ENCODE data around the gene ENOX2.

ENOX2 gene

DNA sequence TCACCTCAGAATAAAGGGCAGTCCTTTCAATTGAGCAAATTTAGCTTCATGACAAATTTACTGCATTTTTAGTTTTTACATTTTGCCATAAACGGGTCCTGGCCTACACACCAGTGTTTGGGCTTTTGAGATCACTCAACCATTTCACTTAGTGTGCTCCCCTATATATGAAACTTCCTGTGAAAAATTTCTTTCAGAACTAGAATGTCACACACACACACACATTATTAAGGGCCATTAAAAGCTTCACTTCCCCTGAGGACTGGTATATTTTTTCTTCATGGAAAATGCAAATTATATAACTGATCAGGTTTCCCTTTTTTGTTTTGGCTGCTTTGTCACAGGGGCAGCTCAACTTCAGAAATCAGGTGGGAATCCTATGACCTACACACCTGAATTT is 206.5 kb downstream of the ENOX2 start:
- peaks cover 4% of the 10 kb centered on the region for H3K27me3 ChIP-seq (replicated peaks; ENCODE audit: control insufficient read depth, insufficient read depth, low read length)
- no peaks in the 10 kb centered on the region for H3K4me1 ChIP-seq (ENCODE audit: control insufficient read depth, insufficient read depth, low read length)
- DNase-seq (ENCODE audit: low read depth): no peak
- no peak overlapping the region for H3K4me3 ChIP-seq (ENCODE audit: low read length)
- no peaks in the 10 kb centered on the region for H3K36me3 ChIP-seq (ENCODE audit: control insufficient read depth, insufficient read depth, low read length, severe bottlenecking)
- no peak overlapping the region for H3K9ac ChIP-seq (ENCODE audit: low read length)
- no peaks in the 10 kb centered on the region for H3K9me3 ChIP-seq (ENCODE audit: control insufficient read depth, low read length)

DNA sequence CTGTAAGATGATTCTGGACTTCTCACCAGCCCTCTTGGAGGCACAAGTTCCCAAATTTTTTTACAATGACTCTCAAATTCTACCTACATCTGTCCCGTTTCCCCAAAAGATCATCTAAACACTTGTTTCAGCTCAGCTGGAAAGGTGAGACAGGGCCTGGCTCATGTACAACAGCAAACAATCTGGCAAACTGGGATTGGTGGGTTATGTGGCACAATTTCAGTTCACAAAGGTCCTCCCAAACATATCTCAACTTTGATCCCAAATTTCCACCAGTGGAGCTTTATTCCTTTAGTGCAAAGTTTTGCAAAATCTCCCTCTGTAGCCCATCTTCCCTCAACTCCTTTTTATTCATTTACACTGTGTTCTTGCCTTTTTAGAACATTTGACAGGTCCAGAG is 207.1 kb downstream of the ENOX2 start:
- no peak overlapping the region for H3K9ac ChIP-seq (ENCODE audit: low read length)
- DNase-seq (ENCODE audit: low read depth): no peak
- H3K36me3 ChIP-seq (ENCODE audit: control insufficient read depth, insufficient read depth, low read length, severe bottlenecking): no peaks in the 10 kb centered on the region
- no peaks in the 10 kb centered on the region for H3K4me1 ChIP-seq (ENCODE audit: control insufficient read depth, insufficient read depth, low read length)
- peaks cover 3% of the 10 kb centered on the region for H3K27me3 ChIP-seq (replicated peaks; ENCODE audit: control insufficient read depth, insufficient read depth, low read length)
- no peaks in the 10 kb centered on the region for H3K9me3 ChIP-seq (ENCODE audit: control insufficient read depth, low read length)
- H3K4me3 ChIP-seq (ENCODE audit: low read length): no peak overlapping the region

DNA sequence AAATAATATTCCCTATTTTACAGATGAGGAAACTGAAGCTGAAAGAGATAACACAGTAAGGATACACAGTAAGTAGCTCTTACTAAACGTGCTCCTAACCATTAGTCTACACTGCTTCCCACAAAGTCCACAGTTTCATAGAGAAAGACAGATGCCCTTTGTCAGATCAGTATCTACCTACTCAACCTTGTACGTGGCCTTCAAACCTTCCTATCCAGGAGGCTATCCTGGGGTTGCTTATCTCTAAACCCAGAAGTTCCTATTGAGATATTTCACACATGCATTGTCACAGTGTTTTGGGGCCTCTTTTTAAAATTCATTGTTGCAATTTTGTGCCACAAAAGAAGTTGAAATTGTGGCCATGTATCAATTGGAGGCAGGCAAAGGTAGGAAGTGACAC is 208.0 kb downstream of the ENOX2 start:
- DNase-seq (ENCODE audit: low read depth): no peak
- Histone ChIP-seq H3K9ac (ENCODE audit: low read length) (no peak overlapping the region), H3K4me1 (ENCODE audit: control insufficient read depth, insufficient read depth, low read length) (no peaks in the 10 kb centered on the region), H3K27me3 (replicated peaks; ENCODE audit: control insufficient read depth, insufficient read depth, low read length) (no peaks in the 10 kb centered on the region), H3K4me3 (ENCODE audit: low read length) (no peak overlapping the region), H3K36me3 (ENCODE audit: control insufficient read depth, insufficient read depth, low read length, severe bottlenecking) (no peaks in the 10 kb centered on the region), H3K9me3 (ENCODE audit: control insufficient read depth, low read length) (no peaks in the 10 kb centered on the region)

DNA sequence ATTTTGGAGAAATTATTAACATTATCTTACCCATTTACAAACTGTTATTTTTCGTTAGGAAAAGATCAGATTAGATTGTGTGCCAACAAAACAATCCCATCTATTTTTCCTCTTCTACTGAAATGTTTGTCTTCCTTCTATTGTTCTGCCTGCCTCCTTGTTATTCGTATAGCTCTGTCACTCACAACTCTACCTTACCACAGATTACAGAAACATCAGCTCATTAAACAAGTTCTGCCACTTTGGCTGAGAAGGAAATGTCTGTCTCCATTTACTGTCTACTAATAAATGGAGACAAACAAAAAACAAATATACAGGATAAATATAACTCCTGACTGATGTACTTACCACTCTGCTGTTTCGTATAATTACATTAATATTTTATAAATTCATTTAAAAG is 211.4 kb downstream of the ENOX2 start:
- no peak overlapping the region for H3K4me3 ChIP-seq (ENCODE audit: low read length)
- no peak overlapping the region for H3K9ac ChIP-seq (ENCODE audit: low read length)
- H3K9me3 ChIP-seq (ENCODE audit: control insufficient read depth, low read length): no peaks in the 10 kb centered on the region
- peaks cover 14% of the 10 kb centered on the region for H3K36me3 ChIP-seq (ENCODE audit: control insufficient read depth, insufficient read depth, low read length, severe bottlenecking)
- H3K4me1 ChIP-seq (ENCODE audit: control insufficient read depth, insufficient read depth, low read length): no peaks in the 10 kb centered on the region
- no peak for DNase-seq (ENCODE audit: low read depth)
- peaks cover 2% of the 10 kb centered on the region for H3K27me3 ChIP-seq (replicated peaks; ENCODE audit: control insufficient read depth, insufficient read depth, low read length)

DNA sequence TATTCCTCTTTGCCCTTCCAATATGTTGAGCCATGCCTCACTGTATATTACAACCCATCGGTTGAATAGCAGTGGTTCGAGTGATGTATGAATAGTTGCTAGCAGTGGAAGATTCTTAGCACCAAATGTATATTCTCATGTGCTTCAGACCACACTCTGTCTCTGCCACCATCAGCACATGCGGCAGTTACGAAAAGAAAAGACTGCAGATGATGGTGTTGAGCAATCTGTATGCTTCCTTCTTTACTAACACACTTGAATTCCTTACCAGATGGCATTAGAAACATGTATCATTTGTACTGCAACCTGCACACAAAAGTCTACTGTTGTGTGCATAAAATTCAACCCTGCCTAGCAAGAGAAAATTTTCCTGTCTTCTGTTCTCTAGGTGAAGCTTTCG is 214.6 kb downstream of the ENOX2 start:
- Histone ChIP-seq H3K9me3 (ENCODE audit: control insufficient read depth, low read length) (no peaks in the 10 kb centered on the region), H3K4me1 (ENCODE audit: control insufficient read depth, insufficient read depth, low read length) (no peaks in the 10 kb centered on the region), H3K27me3 (replicated peaks; ENCODE audit: control insufficient read depth, insufficient read depth, low read length) (peaks cover 2% of the 10 kb centered on the region), H3K36me3 (ENCODE audit: control insufficient read depth, insufficient read depth, low read length, severe bottlenecking) (peaks cover 14% of the 10 kb centered on the region), H3K9ac (ENCODE audit: low read length) (no peak overlapping the region), H3K4me3 (ENCODE audit: low read length) (no peak overlapping the region)
- DNase-seq (ENCODE audit: low read depth): no peak

DNA sequence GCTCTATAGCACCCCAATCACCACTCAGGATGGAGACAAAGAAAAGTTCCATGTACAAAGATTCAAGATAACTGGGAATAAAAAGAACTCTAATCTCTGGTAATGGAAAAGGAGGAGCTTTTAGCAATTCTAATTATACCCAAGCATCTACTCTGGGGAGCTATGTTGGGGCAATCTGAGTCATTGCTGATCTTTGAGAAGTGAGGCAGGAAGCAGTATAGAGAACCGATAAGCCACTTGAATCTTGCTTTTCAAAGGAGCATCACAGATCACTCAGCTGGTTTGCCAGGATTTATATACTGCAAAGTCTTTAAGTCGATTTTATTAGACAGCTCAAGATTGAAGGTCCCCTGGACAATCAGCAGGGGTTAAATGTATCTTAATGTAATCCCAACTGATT is 220.0 kb downstream of the ENOX2 start:
- Histone ChIP-seq H3K9ac (ENCODE audit: low read length) (no peak overlapping the region), H3K27me3 (replicated peaks; ENCODE audit: control insufficient read depth, insufficient read depth, low read length) (peaks cover 2% of the 10 kb centered on the region), H3K4me1 (ENCODE audit: control insufficient read depth, insufficient read depth, low read length) (peaks cover 17% of the 10 kb centered on the region), H3K4me3 (ENCODE audit: low read length) (no peak overlapping the region), H3K9me3 (ENCODE audit: control insufficient read depth, low read length) (no peaks in the 10 kb centered on the region), H3K36me3 (ENCODE audit: control insufficient read depth, insufficient read depth, low read length, severe bottlenecking) (peaks cover 8% of the 10 kb centered on the region)
- no peak for DNase-seq (ENCODE audit: low read depth)

DNA sequence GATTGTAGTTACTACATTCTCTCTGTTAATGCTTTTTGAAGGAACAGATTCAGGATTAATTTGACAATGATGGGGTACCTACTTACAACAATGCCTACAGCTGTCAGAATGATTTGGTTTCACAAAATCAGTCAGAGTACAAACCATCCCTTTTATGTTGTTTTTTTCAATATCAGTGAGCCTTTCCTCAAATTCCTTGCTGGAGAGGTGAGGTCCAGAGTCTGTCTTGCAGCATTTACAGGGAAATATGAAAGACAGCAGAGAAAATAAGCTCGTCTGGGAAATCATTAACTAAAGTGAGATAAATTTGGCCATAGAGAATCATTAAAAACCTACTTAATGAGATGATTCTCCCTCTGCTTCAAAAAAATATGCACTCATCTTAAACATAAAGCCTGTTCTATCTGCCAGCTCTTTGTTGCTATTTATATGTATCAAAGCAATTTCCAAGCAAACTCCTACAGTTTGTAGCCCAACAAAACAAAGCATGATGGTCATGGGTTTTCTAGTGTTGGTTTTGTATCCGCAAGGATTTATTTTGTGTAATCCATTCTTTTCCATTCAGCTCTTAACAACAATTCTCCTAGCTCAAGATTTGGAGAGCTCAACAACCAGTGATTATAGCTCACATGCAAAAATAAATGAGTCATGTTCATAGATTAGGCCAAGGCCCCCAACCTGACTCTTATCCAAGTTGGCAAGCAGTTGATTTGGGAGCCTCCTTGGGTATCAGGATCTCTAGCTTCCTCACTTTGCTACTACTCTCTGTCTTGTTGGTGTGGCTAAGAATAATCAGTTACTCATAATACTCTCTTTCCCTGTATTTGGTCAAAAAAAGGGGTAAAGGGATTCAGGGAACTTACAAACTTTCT is 222.6 kb downstream of the ENOX2 start:
- H3K4me3 ChIP-seq (ENCODE audit: low read length): no peak overlapping the region
- no peaks in the 10 kb centered on the region for H3K36me3 ChIP-seq (ENCODE audit: control insufficient read depth, insufficient read depth, low read length, severe bottlenecking)
- DNase-seq (ENCODE audit: low read depth): no peak
- peaks cover 17% of the 10 kb centered on the region for H3K4me1 ChIP-seq (ENCODE audit: control insufficient read depth, insufficient read depth, low read length)
- no peak overlapping the region for H3K9ac ChIP-seq (ENCODE audit: low read length)
- no peaks in the 10 kb centered on the region for H3K27me3 ChIP-seq (replicated peaks; ENCODE audit: control insufficient read depth, insufficient read depth, low read length)
- no peaks in the 10 kb centered on the region for H3K9me3 ChIP-seq (ENCODE audit: control insufficient read depth, low read length)

DNA sequence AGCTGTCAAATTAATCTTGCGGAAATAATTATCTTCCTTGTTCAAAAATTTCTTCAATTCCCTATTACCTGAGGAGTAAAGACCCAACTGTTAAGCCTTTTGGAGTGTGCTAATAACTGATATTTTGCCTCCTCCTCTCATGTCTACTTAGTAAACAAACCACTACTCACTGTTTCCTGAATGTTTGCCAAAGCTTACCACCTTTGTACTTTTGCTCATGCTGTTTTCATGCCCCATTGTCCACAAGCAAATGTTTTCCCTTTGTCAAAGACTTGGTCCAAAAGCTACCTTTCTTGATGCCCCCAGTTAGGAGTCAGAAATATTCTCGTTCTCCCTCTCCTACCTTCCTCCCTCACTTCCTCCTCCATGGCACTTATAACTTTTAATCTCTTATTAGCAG is 226.1 kb downstream of the ENOX2 start:
- H3K9ac ChIP-seq (ENCODE audit: low read length): no peak overlapping the region
- no peak for DNase-seq (ENCODE audit: low read depth)
- H3K4me3 ChIP-seq (ENCODE audit: low read length): no peak overlapping the region
- peaks cover 14% of the 10 kb centered on the region for H3K4me1 ChIP-seq (ENCODE audit: control insufficient read depth, insufficient read depth, low read length)
- H3K36me3 ChIP-seq (ENCODE audit: control insufficient read depth, insufficient read depth, low read length, severe bottlenecking): no peaks in the 10 kb centered on the region
- peaks cover 12% of the 10 kb centered on the region for H3K9me3 ChIP-seq (ENCODE audit: control insufficient read depth, low read length)
- no peaks in the 10 kb centered on the region for H3K27me3 ChIP-seq (replicated peaks; ENCODE audit: control insufficient read depth, insufficient read depth, low read length)

DNA sequence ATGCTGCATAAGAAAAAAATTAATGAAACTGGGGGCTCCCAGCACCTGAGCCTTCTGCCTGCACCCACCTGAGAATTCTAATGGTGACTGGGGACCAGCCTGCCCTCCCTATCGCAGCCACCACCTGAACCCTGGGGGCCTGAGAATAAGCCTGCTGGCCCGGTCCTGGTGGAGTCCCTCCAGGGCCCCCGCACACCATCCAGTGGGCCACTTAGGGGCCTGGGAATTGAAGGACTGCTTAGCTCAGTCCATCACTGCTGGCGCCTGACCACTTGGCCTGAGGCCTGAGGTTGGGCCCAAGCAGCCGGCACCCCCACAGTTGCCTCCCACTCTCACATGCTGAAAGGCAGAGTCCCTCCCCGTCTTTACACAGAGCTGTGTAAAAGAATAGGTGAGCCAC is 230.8 kb downstream of the ENOX2 start:
- DNase-seq (ENCODE audit: low read depth): no peak
- H3K36me3 ChIP-seq (ENCODE audit: control insufficient read depth, insufficient read depth, low read length, severe bottlenecking): no peaks in the 10 kb centered on the region
- H3K27me3 ChIP-seq (replicated peaks; ENCODE audit: control insufficient read depth, insufficient read depth, low read length): no peaks in the 10 kb centered on the region
- H3K4me3 ChIP-seq (ENCODE audit: low read length): no peak overlapping the region
- H3K9ac ChIP-seq (ENCODE audit: low read length): no peak overlapping the region
- H3K9me3 ChIP-seq (ENCODE audit: control insufficient read depth, low read length): peaks cover 12% of the 10 kb centered on the region
- H3K4me1 ChIP-seq (ENCODE audit: control insufficient read depth, insufficient read depth, low read length): peaks cover 6% of the 10 kb centered on the region

DNA sequence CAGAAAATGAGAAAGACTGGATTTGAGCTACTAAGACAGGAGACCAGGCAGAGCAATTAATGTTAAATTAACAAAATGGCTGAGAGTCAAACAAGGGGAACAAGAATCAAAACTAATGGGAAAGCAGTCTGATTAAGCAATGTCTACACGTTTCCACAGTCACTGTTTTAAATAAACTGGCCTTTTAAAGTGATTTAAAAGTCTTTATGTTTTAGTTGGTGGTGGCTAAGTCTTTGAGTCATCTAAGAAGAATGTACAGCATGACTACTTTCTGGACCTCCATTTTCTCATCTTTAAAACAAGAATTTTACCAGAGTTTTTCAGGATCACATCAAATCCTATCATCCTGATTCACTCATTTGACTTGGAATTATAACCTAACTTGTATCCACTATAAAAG is 233.8 kb downstream of the ENOX2 start:
- H3K4me1 ChIP-seq (ENCODE audit: control insufficient read depth, insufficient read depth, low read length): peaks cover 6% of the 10 kb centered on the region
- H3K4me3 ChIP-seq (ENCODE audit: low read length): no peak overlapping the region
- peaks cover 12% of the 10 kb centered on the region for H3K9me3 ChIP-seq (ENCODE audit: control insufficient read depth, low read length)
- no peak overlapping the region for H3K9ac ChIP-seq (ENCODE audit: low read length)
- DNase-seq (ENCODE audit: low read depth): peak; percentile 23
- H3K27me3 ChIP-seq (replicated peaks; ENCODE audit: control insufficient read depth, insufficient read depth, low read length): peaks cover 7% of the 10 kb centered on the region
- peaks cover 9% of the 10 kb centered on the region for H3K36me3 ChIP-seq (ENCODE audit: control insufficient read depth, insufficient read depth, low read length, severe bottlenecking)

DNA sequence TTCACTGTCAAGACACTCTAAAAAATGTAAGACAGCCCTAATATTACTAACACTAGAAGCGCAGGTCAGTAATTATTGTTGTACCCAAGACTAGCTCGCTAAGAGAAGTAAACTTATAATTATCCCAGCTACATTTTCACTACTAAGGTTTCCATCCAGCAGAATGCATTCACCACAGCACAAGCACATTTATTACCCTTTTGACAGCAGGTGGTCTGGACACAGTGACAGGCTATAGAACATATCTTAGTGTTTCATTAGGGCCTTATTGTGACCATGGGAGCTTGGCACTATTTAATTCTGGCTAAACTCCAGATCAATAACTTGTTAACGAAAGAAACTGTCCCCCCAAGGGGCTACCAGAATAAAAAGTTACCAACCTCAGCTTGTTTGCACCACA is 237.7 kb downstream of the ENOX2 start:
- peaks cover 7% of the 10 kb centered on the region for H3K27me3 ChIP-seq (replicated peaks; ENCODE audit: control insufficient read depth, insufficient read depth, low read length)
- H3K9ac ChIP-seq (ENCODE audit: low read length): no peak overlapping the region
- H3K4me3 ChIP-seq (ENCODE audit: low read length): no peak overlapping the region
- peaks cover 9% of the 10 kb centered on the region for H3K36me3 ChIP-seq (ENCODE audit: control insufficient read depth, insufficient read depth, low read length, severe bottlenecking)
- H3K4me1 ChIP-seq (ENCODE audit: control insufficient read depth, insufficient read depth, low read length): peaks cover 6% of the 10 kb centered on the region
- H3K9me3 ChIP-seq (ENCODE audit: control insufficient read depth, low read length): no peaks in the 10 kb centered on the region
- DNase-seq (ENCODE audit: low read depth): no peak

DNA sequence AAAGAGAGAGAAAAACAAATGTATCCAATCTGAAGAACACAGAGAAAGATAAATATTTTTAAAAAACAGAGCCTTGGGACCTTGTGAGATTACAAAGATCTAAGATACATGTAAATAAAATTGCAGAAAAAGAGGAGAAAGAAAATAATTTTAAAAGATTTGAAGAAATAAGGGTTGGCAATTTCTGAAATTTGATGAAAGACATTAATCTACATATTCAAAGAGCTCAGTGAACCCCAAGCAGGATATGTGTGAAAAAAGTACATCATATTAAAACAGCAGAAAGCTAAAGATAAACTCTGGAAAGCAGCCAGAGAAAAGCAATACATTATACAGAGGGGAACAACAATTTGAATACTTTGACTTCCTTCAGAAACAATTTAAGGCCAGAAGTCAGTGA is 244.7 kb downstream of the ENOX2 start:
- DNase-seq (ENCODE audit: low read depth): no peak
- Histone ChIP-seq H3K9me3 (ENCODE audit: control insufficient read depth, low read length) (peaks cover 32% of the 10 kb centered on the region), H3K4me3 (ENCODE audit: low read length) (no peak overlapping the region), H3K27me3 (replicated peaks; ENCODE audit: control insufficient read depth, insufficient read depth, low read length) (no peaks in the 10 kb centered on the region), H3K9ac (ENCODE audit: low read length) (no peak overlapping the region), H3K4me1 (ENCODE audit: control insufficient read depth, insufficient read depth, low read length) (peaks cover 2% of the 10 kb centered on the region), H3K36me3 (ENCODE audit: control insufficient read depth, insufficient read depth, low read length, severe bottlenecking) (no peaks in the 10 kb centered on the region)

Data from adipocyte (in vitro differentiated cells).